Sigmoid colon (tissue), 4 donors: ENCODE data around the gene ZFR2.

Source experiments
- CTCF ChIP-seq, 4 experiments: fragments of 450-650 bp in 3 of 4; fragments of 200-600 bp in 1 of 4; IDR thresholded peaks; one replicate each; pipeline ENCODE4 v1.5.1; 2016 to 2019; ENCODE audit warnings: antibody characterized with exemption in 4 of 4, mild to moderate bottlenecking in 3 of 4, moderate library complexity in 2 of 4
- EP300 ChIP-seq, 4 donors: sonication (generic); formaldehyde crosslinking; IDR thresholded peaks; one replicate each; pipeline ENCODE4 v1.6.1; 2017; ENCODE audit warnings: antibody characterized with exemption in 4 of 4
- POLR2A ChIP-seq, 2 donors: fragments of 450-650 bp; IDR thresholded peaks; one replicate each; pipeline ENCODE4 v1.6.1; 2016; ENCODE audit warnings: antibody characterized with exemption in 2 of 2, mild to moderate bottlenecking in 2 of 2, moderate library complexity in 2 of 2

GRCh38 chr19:3822683-3823349 is 46.0 kb downstream of the ZFR2 start:
- no peak for TF ChIP-seq CTCF (IDR thresholded peaks at IDR 0.05)
- no peak for TF ChIP-seq POLR2A (IDR thresholded peaks at IDR 0.05)
- no peak for TF ChIP-seq EP300 (IDR thresholded peaks at IDR 0.05)
